ENCODE measurements around the gene PFDN2. TPM values are rescaled to one million over a fixed set of nuclear protein-coding genes. Genes with fewer than 3 reads are reported as not detected.
A peak's percentile ranks its signal among the peaks of the same experiment; 100 is the strongest.

Gene PFDN2
- total RNA-seq (2021; fragmentation: NEBNext Ultra II Directional; extraction: Animal tissue kit (Norgen Biotek cat#: 25700)) = 71.2 and 74.7 TPM in 2 replicates
- 66.2 and 69.6 TPM in 2 replicates for polyA plus RNA-seq (2011; rRNA removed)
- 220 TPM for polyA plus RNA-seq (2011; cell fraction: cytosol; rRNA removed)
- 13.8 TPM for polyA plus RNA-seq (2011; cell fraction: nucleus; rRNA removed)
- 108 to 135 TPM (median 126 TPM) in 4 replicates for polyA plus RNA-seq (2012, experiment 1 of 2)
- 37.0 TPM for polyA plus RNA-seq (2012, experiment 2 of 2)
- 201 TPM for polyA plus RNA-seq (2013, experiment 1 of 2)
- polyA plus RNA-seq (2013, experiment 2 of 2) = 231 TPM
- 5.9 and 9.8 TPM in 2 replicates for polyA minus RNA-seq (2011; rRNA and poly(A)+ RNA removed)
- polyA minus RNA-seq (2011; cell fraction: cytosol; rRNA and poly(A)+ RNA removed) = 15.0 TPM
- polyA minus RNA-seq (2011; cell fraction: nucleus; rRNA and poly(A)+ RNA removed) = 9.6 TPM
- long read RNA-seq, experiment 1, transcript PFDN2-201 (4 exons, 677 nt) = major isoform, 19 of 27 reads
- long read RNA-seq, experiment 1, partial matches to known transcripts = 8 of 27 reads
- long read RNA-seq, experiment 1, other reads (novel, unspliced or antisense) = 0 of 27 reads
- long read RNA-seq, experiment 2, transcript PFDN2-201 (4 exons, 677 nt) = major isoform, 69 of 71 reads
- long read RNA-seq, experiment 2, partial matches to known transcripts = 0 of 71 reads
- long read RNA-seq, experiment 2, other reads (novel, unspliced or antisense) = 2 of 71 reads

- CTCF ChIA-PET (ENCODE audit: partially characterized antibody) = interaction anchor here (0.5 to 5.0 kb wide), 7 partner anchors 20 to 337 kb away, joined by 3 to 33 read pairs (median 4); partner anchors contain the start of gene KLHDC9
- TF ChIP-seq POLR2AphosphoS5 (IDR thresholded peaks at IDR 0.05; ENCODE audit: low read depth, low read length) = peak; percentile 84
- TF ChIP-seq YY1 (IDR thresholded peaks at IDR 0.05; ENCODE audit: low read depth, low read length) = peak; percentile 95
- peak; percentile 70 for TF ChIP-seq TAF7 (optimal IDR thresholded peaks at IDR 0.05; ENCODE audit: borderline replicate concordance, low read depth, low read length)
- TF ChIP-seq POU5F1 (IDR thresholded peaks at IDR 0.05; ENCODE audit: low read depth, low read length) = no peak
- 0 out of 4 replicates have a peak, but pooled peaks of 1 of the 2 experiments have one; percentile 66 for TF ChIP-seq HDAC2 (IDR thresholded peaks at IDR 0.05; ENCODE audit: borderline replicate concordance in 1 of 2, low read depth in 2 of 2, low read length in 2 of 2)
Observed at GRCh38 chr1:161117759-161118581, at the start of gene PFDN2, which contains the start of gene NIT1. PFDN2 (minus strand) TSS chr1:161118037; CDS start chr1:161118026, 11 bp downstream. NIT1 (plus strand) TSS chr1:161118105; CDS start chr1:161118177, 72 bp downstream.

More at GRCh38 chr1:161117759-161118581, at the start of gene PFDN2, which contains the start of gene NIT1:
- Histone ChIP-seq H2BK5ac (ENCODE audit: low read depth, low read length) (peak within 1 kb of the TSS; percentile 78), H3K4me3 (ENCODE audit: extremely low read depth in 1 of 4, insufficient read depth in 2 of 4, low read depth in 3 of 4, low read length in 4 of 4) (peak within 1 kb of the TSS; percentile 84 to 99 (median 93)), H3K36me3 (ENCODE audit: control insufficient read depth in 2 of 4, insufficient read depth in 4 of 4, low read length in 3 of 4) (peaks cover 13 to 35% (median 26%) of the 10 kb centered on the region in 4 experiments), H2AK5ac (ENCODE audit: low read depth, low read length) (peak within 1 kb of the TSS; percentile 18; the same call in 1 of the 2 replicates), H3K14ac (ENCODE audit: insufficient read length) (no peak within 1 kb of the TSS), H3K79me1 (ENCODE audit: low read depth, low read length) (peaks cover 15% of the 10 kb centered on the region), H4K8ac (ENCODE audit: extremely low read depth, insufficient read depth, low read length) (peak within 1 kb of the TSS; percentile 97; the same call in 1 of the 2 replicates), H3K9ac (replicated peaks in 1 of 4; ENCODE audit: extremely low read depth in 1 of 4, low read depth in 3 of 4, low read length in 3 of 4) (peak within 1 kb of the TSS; percentile 86 to 96 (median 88)), H3K4ac (replicated peaks; ENCODE audit: insufficient read length, low read depth, low read length) (no peak within 1 kb of the TSS), H2BK15ac (ENCODE audit: low read length) (peak within 1 kb of the TSS; percentile 82; the same call in 1 of the 2 replicates), H3K79me2 (ENCODE audit: control insufficient read depth in 1 of 2, insufficient read depth in 2 of 2, low read length in 2 of 2) (peaks cover 4 to 54% of the 10 kb centered on the region in 2 experiments; a peak in 3 of 4 replicates), H4K5ac (ENCODE audit: insufficient read length, low read depth, low read length) (peak within 1 kb of the TSS; percentile 57), H3K56ac (replicated peaks; ENCODE audit: insufficient read length, low read depth, low read length) (peak within 1 kb of the TSS; percentile 83), H3K23ac (ENCODE audit: insufficient read length) (peak within 1 kb of the TSS; percentile 66), H2BK120ac (replicated peaks; ENCODE audit: low read depth, low read length) (no peak within 1 kb of the TSS), H4K20me1 (replicated peaks in 1 of 2; ENCODE audit: control insufficient read depth in 1 of 2, insufficient read depth in 2 of 2, low read length in 2 of 2) (peaks cover 0 to 8% of the 10 kb centered on the region in 2 experiments), H3K23me2 (ENCODE audit: low read depth, low read length) (peaks cover 12% of the 10 kb centered on the region), H3K9me3 (ENCODE audit: insufficient read depth in 2 of 2, low read depth in 1 of 2, low read length in 1 of 2) (no peaks in the 10 kb centered on the region), H2BK12ac (ENCODE audit: low read depth, low read length) (peak within 1 kb of the TSS; percentile 70; the same call in 1 of the 2 replicates), H3K4me2 (ENCODE audit: insufficient read depth in 1 of 2, low read depth in 2 of 2, low read length in 2 of 2) (peak within 1 kb of the TSS; percentile 77 to 100), H3K4me1 (replicated peaks in 1 of 4; ENCODE audit: control insufficient read depth in 3 of 4, insufficient read depth in 4 of 4, low read length in 3 of 4) (peaks cover 4 to 10% (median 5%) of the 10 kb centered on the region in 4 experiments; a peak in 6 of 7 replicates), H3K27ac (ENCODE audit: low read depth, low read length) (peak within 1 kb of the TSS; percentile 85), H2AFZ (ENCODE audit: low read length) (peak within 1 kb of the TSS; percentile 37; the same call in 1 of the 2 replicates), H4K91ac (replicated peaks; ENCODE audit: insufficient read length, low read length) (peak within 1 kb of the TSS; percentile 37), H3K18ac (ENCODE audit: extremely low read depth, low read length) (peak within 1 kb of the TSS; percentile 19; the same call in 1 of the 2 replicates), H2BK20ac (ENCODE audit: low read length) (0 out of 2 replicates have a peak within 1 kb of the TSS, but pooled peaks have one; percentile 52), H3K27me3 (replicated peaks in 1 of 4; ENCODE audit: control insufficient read depth in 3 of 4, extremely low read depth in 1 of 4, insufficient read depth in 3 of 4, low read length in 3 of 4) (no peaks in the 10 kb centered on the region)
- POLR2A ChIA-PET (ENCODE audit: partially characterized antibody) = interaction anchor here (0.6 to 1.8 kb wide), 8 partner anchors 13 to 100 kb away, joined by 3 to 7 read pairs (median 4); partner anchors contain the start of genes B4GALT3, F11R, KLHDC9 and UFC1
- DNase-seq (ENCODE audit: low read depth in 1 of 2, low spot score in 2 of 2) (peak; percentile 72 to 96), FAIRE-seq (no peak)
- WGBS, 2 experiments (ENCODE audit: extremely low coverage in 1 of 2, insufficient coverage in 1 of 2, insufficient read length in 1 of 2, insufficient replicate concordance in 2 of 2, low coverage in 1 of 2, low lambda C conversion rate in 2 of 2, missing lambda C conversion rate in 1 of 2) = 2% methylated on average over 51 of the region's 58 CpGs; no CpG with 5 or more reads in 1 of the 2 experiments

Data from H1 (cell line).